Activated CD4-positive, alpha-beta T cell treated with anti-CD3 and anti-CD28 coated beads for 24 hours (primary cell): ENCODE measurements around the gene WNT1.

Experiments
- DNase-seq, 2 donors: peaks; one replicate each; pipeline ENCODE4 v3.0.0-alpha.2; 2020; ENCODE audit warnings: low read depth in 2 of 2

The WNT1 gene

DNA sequence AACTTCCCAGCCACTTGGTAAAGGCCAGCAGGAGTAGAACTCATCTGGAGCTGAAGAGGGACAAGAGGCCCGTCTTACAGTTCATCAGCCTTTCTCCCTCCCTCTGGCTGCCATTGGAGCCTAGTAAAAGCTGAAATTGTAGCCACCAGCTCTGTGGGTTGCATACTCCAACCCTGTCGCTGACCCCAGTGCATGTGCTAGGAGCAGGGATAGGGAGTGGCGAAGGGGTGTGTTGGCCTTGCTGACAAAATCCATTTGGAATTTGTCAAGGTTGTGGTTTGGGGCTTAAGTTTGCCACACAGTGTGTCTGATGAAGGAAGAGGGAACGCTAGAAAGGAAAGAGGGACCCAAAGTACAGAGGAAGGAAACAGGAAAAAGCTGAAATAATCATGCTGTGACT is 16.8 kb upstream of the WNT1 start:
- DNase-seq: no peak

DNA sequence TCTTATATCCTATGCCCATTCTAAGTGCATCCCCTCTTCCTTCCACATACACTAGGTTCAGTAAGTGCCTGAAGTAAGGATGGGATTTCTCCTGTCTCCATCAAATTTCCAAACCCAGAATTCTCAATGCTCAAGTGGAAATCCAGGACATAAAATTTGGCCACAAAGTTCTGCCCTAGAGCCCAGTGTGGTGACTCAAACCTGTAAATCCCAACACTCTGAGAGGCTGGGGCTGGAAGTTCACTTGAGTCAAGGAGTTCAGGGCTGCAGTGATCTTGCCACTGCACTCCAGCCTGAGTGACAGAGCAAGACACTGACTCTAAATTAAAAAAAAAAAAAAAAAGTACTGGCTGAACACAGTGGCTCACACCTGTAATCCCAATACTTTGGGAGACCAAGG is 16.3 kb upstream of the WNT1 start:
- no peak for DNase-seq

DNA sequence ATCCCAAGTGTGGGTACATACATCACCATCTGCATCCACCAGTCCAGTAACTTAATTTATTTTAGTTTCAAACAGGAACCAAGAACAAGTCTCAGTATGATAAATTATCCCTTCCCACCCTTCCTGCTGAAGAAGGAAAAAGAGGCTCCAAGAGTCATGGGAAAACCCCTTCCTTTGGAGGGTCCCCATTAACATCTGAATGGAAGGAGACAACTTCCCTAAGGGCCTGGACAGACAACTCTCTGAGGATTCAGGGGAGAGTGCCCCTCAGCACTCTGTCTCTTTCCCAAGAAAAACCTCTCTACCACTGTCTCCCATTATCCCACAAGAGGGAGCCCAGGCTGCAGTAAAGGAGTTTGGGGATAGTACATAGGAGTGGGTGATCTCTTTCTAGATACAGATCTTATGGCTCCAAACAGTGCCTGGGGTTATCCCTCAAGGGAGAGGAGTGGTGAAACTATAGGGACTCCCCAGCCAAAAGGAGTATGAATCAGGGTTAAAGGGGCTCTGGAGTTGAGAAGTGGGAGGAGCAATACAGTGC is 12.8 kb upstream of the WNT1 start:
- no peak for DNase-seq

DNA sequence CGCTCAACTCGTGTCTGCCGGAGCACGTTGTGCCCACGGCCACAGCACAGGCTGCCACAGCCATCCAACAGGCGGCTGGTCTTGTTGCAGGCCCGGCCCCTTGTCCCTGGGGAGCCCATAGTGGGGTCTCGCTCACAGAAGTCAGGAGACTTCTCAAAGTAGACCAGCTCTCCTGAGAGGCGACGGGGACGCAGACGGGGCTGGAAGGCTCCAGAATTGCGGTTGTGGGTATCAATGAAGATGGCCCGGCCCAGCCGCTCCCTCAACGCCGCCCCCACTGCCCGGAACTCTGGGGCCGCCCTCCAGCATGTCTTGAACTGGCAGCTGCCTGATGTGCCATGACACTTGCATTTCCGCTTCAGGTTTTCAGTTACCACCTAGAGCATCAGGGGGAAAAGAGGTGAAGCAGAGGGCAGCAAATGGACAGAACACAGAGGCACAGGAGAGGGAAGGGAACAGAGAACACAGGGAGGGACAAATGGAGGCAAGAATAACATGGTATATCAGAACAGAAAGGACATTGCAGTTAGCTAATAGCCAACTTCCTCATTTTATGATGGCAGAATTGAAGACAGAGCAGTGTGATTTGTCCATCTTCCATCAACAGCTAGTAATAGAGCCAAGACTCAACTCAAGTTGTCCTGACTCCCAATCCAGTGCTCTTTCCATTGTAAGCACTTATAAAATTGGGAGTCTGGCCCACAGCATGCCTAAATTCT is 11.8 kb upstream of the WNT1 start:
- DNase-seq: no peak

DNA sequence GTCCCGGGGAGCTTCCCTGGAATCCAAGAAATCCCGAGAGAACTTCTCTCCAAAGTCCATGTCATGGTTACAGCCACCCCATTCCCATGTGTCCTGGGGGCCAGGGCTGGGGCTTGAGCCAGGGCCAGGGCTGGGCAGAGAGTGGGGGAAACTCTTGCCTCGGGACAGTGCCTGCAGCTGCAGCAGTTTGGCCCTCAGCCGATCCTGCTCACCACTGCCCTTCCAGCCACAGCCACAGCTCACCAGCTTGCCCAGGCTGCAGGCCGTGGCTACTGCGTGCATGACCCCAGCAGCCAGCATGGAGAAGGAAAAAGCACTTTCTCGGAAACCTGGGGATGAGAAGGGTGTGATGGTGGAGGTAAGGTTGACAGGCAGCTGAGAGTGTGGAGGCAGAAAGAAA is 10.1 kb upstream of the WNT1 start:
- no peak for DNase-seq

- DNase-seq: no peak
Measured at GRCh38 chr12:48968467-48968866, 9.7 kb upstream of the WNT1 start.

DNA sequence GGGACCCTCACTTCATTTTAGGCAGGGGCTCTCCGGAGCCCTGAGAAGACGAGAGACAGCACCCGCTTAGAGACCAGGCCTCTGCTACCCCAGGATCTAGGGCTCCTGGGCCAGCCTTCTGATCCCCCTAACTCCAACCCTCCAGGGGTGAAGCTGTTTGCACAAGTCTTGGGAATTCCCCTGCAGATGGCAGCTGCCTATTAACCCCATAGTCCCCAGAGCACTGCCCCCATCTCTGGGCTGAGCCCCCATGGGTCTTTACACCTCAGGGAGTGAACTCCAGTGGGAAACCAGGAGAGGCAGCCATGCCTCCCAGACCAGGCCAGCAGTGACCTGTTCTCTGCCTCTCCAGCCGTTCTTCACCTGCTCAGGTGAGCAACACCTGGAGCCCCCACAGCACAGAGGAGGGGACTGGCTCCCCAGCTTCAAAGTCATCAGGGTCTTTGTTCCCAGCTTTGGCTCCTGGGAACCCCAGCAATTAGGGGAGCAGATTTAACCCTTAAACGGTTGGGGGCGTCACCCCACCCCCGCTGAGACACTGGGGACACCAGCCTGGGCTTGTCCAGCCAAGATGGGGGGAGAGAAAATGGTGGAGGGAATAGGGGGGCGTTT is 8.9 kb upstream of the WNT1 start:
- DNase-seq: no peak

- DNase-seq: no peak
Measured at GRCh38 chr12:48969833-48970701, 8.1 kb upstream of the WNT1 start.

- DNase-seq: no peak
Measured at GRCh38 chr12:48970702-48971334, 7.3 kb upstream of the WNT1 start.

DNA sequence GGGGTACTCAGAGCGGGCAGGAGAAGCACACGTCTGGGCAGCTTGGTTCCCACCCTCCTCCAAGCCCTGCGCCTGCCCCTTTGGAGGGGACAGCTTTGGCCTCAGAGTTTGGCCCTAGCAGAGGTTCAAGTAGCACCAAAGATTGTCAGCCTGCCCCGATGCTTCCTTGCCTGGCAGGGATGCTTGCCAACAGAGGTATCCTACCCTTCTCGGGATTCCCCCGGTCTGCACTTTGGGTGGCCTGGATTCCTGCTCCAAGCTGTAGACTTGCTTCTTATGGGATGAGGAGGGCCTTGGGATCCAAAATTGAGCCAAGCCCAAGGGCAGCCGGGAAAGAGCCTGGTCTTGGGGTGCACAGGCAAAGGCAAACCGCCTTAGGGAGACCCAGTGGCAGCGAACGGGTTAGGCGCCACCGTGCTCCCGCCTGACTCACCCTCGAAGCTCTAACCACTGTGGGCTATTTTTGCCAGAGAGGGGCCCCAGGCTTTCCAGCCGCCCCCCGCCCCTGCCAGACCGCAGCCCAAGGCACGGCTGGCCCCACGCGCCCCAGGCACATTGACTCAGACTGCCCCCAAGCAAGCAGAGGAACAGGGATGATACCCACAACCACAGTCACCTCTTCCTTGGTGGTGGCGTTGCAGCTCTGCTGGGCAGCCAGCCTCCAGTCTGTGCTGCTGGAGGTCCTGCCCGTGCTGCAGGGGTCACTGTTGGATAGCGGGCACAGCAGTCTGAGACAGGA is 5.7 kb upstream of the WNT1 start:
- no peak for DNase-seq

GRCh38 chr12:48972952-48973483 is 5.1 kb upstream of the WNT1 start:
- no peak for DNase-seq

GRCh38 chr12:48973531-48973930 is 4.6 kb upstream of the WNT1 start:
- no peak for DNase-seq

- no peak for DNase-seq
Measured at GRCh38 chr12:48973941-48974673, 4.0 kb upstream of the WNT1 start.

DNA sequence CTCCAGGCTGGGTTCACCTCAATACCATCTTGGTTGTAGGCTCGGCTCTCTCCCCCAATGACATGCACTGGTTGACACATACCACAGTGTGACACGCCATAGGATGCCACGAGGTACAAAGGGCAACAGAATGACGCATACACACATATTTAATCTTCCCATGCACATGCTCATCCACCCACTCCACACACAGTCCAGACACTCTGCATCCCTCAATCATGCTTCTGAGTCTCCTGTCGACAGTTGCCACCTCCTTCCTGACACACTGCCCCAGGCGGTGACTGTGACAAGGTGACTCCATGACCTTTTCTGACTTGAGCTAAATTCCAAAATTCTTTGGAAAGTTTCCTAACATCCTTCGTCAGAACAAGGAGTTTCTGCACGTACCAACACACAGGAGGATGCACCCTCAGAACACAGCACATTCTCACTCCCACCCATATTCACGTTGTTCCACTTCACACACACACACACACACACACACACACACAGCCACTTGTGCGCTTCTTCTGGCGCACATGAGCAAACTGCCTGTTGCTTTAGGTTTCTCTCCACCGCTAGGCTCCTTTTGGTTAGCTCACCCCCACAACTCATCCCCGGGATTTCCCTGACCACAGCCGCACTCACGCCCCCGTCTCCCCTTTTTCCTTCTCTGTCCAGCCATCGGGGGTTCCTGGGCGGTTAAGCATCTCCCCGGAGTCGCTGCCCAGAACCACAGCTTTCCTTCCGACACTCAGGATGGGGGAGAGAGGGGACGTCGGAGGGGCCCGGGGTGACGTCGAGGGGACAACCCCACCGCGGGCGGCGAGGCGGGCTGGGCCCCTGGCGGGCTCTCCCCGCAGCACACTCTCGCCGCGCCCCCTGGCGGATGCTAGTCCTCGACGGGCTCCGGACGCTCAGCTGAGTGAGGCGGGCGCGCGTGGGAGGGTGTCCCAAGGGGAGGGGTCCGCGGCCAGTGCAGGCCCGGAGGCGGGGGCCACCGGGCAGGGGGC is 536 bp upstream of the WNT1 start:
- peak; percentile 79 to 80 for DNase-seq

DNA sequence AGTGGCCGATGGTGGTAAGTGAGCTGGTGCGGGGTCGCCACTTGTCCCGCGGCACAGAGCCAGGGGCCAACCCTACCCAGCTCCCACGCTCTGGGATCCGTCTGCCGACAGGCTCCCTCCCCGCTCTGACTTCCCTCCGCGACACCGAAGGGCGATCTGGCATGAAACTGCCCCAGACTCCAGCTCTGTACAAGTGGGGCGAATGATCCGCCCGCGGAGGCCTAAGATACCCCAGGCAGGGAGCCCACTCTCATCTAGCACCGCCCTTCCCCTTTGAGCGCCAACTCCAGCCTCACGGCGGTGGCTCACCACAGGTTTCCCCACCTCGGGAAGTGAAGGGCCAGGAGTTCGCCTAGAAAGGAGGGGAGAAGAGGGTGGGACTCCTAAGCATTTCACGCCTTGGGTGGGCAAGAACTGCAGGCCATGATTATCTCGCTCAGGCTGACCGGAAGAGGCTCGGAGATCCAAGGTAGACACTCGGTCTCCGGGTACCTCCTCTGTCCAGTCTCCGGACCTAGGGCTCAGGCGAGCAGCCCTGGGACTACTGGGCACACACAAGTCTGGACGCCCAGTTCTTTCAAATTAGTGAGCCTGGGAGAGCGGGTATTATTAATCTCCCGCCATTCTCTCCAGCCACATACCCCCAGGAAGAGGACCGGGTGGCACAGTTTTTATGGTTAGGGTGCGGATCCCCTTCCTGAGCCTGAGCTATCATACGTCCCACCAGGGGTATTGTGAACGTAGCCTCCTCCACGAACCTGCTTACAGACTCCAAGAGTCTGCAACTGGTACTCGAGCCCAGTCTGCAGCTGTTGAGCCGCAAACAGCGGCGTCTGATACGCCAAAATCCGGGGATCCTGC is 849 bp downstream of the WNT1 start:
- no peak for DNase-seq

DNA sequence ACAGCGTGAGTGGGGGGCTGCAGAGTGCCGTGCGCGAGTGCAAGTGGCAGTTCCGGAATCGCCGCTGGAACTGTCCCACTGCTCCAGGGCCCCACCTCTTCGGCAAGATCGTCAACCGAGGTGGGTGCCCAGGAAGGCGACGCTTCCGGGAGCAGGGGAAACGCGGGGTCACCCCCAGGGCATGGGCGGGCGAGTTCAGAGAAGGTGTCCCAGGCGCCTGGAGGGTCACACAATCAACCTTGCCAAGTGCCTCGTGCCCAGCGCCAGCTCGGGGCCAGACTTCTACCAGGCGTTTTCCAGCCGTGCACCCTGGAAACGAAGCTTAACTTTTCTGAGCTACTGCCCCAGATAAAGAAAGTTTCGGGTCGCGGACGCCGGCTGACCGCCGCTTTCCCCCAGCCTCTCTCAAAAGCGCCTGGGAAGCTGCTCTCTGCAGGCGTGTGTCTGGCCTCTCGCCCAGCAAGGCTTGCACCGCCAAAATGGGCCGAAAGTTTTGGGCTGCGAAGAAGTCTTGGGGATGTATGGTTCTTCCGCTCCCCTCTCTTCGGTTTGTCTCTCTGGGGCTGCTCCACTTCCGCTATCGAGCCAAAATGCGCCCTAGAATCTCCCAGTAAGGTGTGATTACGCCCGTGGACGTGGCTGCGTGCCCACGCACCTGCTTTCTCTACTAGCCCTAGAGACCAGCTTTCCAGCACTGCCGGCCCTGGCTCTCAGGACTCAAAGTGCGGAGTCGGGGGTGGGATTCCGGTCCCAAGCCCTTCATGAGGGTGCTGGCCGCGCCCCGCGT is 1.7 kb downstream of the WNT1 start:
- DNase-seq: no peak

DNA sequence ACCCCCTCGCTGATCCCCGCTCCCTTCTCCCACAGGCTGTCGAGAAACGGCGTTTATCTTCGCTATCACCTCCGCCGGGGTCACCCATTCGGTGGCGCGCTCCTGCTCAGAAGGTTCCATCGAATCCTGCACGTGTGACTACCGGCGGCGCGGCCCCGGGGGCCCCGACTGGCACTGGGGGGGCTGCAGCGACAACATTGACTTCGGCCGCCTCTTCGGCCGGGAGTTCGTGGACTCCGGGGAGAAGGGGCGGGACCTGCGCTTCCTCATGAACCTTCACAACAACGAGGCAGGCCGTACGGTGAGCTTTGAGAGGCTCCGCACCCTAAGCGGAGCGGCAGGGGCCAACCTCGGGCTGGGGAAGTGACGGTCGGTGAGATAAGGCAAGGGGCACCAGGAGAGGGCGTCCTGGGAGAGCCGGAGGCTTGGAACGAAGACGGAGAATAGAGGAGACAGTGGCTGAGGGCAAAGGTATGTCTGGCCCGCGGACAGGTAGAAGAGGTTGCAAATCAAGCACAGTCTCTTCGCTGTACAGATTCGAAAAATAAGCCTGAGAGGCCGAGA is 2.3 kb downstream of the WNT1 start:
- no peak for DNase-seq
